ENCODE results near the gene CCDC40. TPM values are rescaled to one million over a fixed set of nuclear protein-coding genes. Genes with fewer than 3 reads are reported as not detected.

The CCDC40 gene
- total RNA-seq, 2 experiments from 2014 or later, result not detected

GRCh38 chr17:80061421-80061820 lies 25.0 kb downstream of the CCDC40 start:
- Histone ChIP-seq H3K4me2 (ENCODE audit: low read length) (no peak overlapping the region), H3K9me2 (ENCODE audit: insufficient read depth, low read length) (no peaks in the 10 kb centered on the region), H3K27ac (ENCODE audit: low read depth, low read length, poor library complexity, severe bottlenecking) (no peak overlapping the region), H3K36me3 (ENCODE audit: insufficient read depth, low read length) (no peaks in the 10 kb centered on the region), H3K4me3 (ENCODE audit: low read depth, low read length, poor library complexity, severe bottlenecking) (no peak overlapping the region), H3K9me3 (ENCODE audit: low read length) (no peaks in the 10 kb centered on the region), H3K79me2 (ENCODE audit: insufficient read depth, low read depth, low read length) (no peaks in the 10 kb centered on the region), H3K4me1 (ENCODE audit: insufficient read depth, low read length, poor library complexity, severe bottlenecking) (no peaks in the 10 kb centered on the region), H4K20me1 (ENCODE audit: insufficient read depth, low read length) (no peaks in the 10 kb centered on the region), H2AFZ (ENCODE audit: low read length) (no peak overlapping the region)
- TF ChIP-seq CTCF (conservative IDR thresholded peaks at IDR 0.05; ENCODE audit: low read length) (no peak), EZH2phosphoT487 (IDR thresholded peaks at IDR 0.05; ENCODE audit: borderline replicate concordance, low read depth, low read length) (no peak)
- intact Hi-C loops (cut with micrococcal nuclease; ENCODE audit: unreplicated experiment), result no loop called here
- BruUV-seq (replicated peaks), result no TSS peak
- DNase-seq (ENCODE audit: low spot score), result no peak
- CTCF ChIA-PET (ENCODE audit: unreplicated experiment), result no interaction called here
- POLR2A ChIA-PET, result no interaction called here

- Histone ChIP-seq H3K9me2 (ENCODE audit: insufficient read depth, low read length) (no peaks in the 10 kb centered on the region), H3K4me2 (ENCODE audit: low read length) (no peak overlapping the region), H3K4me3 (ENCODE audit: low read depth, low read length, poor library complexity, severe bottlenecking) (no peak overlapping the region), H3K27ac (ENCODE audit: low read depth, low read length, poor library complexity, severe bottlenecking) (no peak overlapping the region), H2AFZ (ENCODE audit: low read length) (no peak overlapping the region), H3K79me2 (ENCODE audit: insufficient read depth, low read depth, low read length) (no peaks in the 10 kb centered on the region), H3K4me1 (ENCODE audit: insufficient read depth, low read length, poor library complexity, severe bottlenecking) (no peaks in the 10 kb centered on the region), H4K20me1 (ENCODE audit: insufficient read depth, low read length) (no peaks in the 10 kb centered on the region), H3K9me3 (ENCODE audit: low read length) (no peaks in the 10 kb centered on the region), H3K36me3 (ENCODE audit: insufficient read depth, low read length) (no peaks in the 10 kb centered on the region)
- no peak for DNase-seq (ENCODE audit: low spot score)
- POLR2A ChIA-PET, result no interaction called here
- no peak for TF ChIP-seq CTCF (conservative IDR thresholded peaks at IDR 0.05; ENCODE audit: low read length)
- no peak for TF ChIP-seq EZH2phosphoT487 (IDR thresholded peaks at IDR 0.05; ENCODE audit: borderline replicate concordance, low read depth, low read length)
- CTCF ChIA-PET (ENCODE audit: unreplicated experiment), result no interaction called here
- intact Hi-C loops (cut with micrococcal nuclease; ENCODE audit: unreplicated experiment), result no loop called here
- no TSS peak for BruUV-seq (replicated peaks)
Observed at GRCh38 chr17:80063830-80064585, 27.6 kb downstream of the CCDC40 start.

GRCh38 chr17:80064696-80065095 lies 28.3 kb downstream of the CCDC40 start:
- Histone ChIP-seq H3K9me3 (ENCODE audit: low read length) (no peaks in the 10 kb centered on the region), H4K20me1 (ENCODE audit: insufficient read depth, low read length) (no peaks in the 10 kb centered on the region), H3K36me3 (ENCODE audit: insufficient read depth, low read length) (no peaks in the 10 kb centered on the region), H3K4me3 (ENCODE audit: low read depth, low read length, poor library complexity, severe bottlenecking) (no peak overlapping the region), H2AFZ (ENCODE audit: low read length) (no peak overlapping the region), H3K4me2 (ENCODE audit: low read length) (no peak overlapping the region), H3K4me1 (ENCODE audit: insufficient read depth, low read length, poor library complexity, severe bottlenecking) (no peaks in the 10 kb centered on the region), H3K27ac (ENCODE audit: low read depth, low read length, poor library complexity, severe bottlenecking) (no peak overlapping the region), H3K79me2 (ENCODE audit: insufficient read depth, low read depth, low read length) (no peaks in the 10 kb centered on the region), H3K9me2 (ENCODE audit: insufficient read depth, low read length) (no peaks in the 10 kb centered on the region)
- TF ChIP-seq CTCF (conservative IDR thresholded peaks at IDR 0.05; ENCODE audit: low read length) (no peak), EZH2phosphoT487 (IDR thresholded peaks at IDR 0.05; ENCODE audit: borderline replicate concordance, low read depth, low read length) (no peak)
- ChIA-PET POLR2A (no interaction called here), CTCF (ENCODE audit: unreplicated experiment) (no interaction called here)
- intact Hi-C loops (cut with micrococcal nuclease; ENCODE audit: unreplicated experiment), result no loop called here
- BruUV-seq (replicated peaks), result no TSS peak
- DNase-seq (ENCODE audit: low spot score), result no peak
